Type B pancreatic cell (in vitro differentiated cells): Measurements from ENCODE around the gene DRGX. TPM values are rescaled to one million over a fixed set of nuclear protein-coding genes. Genes with fewer than 3 reads are reported as not detected.

ENCODE experiments used
- DNase-seq: peaks from one replicate; pipeline ENCODE4 v3.0.0; 2021; ENCODE audit warnings: mixed read lengths; ENCODE audit not compliant: unreplicated experiment; ENCODE audit errors: extremely low spot score
- H3K27ac Mint-ChIP-seq: 2 replicates; pipeline ENCODE4 v1.8.0; 2021; ENCODE audit warnings: mild to moderate bottlenecking, mixed read lengths
- H3K27me3 Mint-ChIP-seq: 2 replicates; pipeline ENCODE4 v1.8.0; 2021; ENCODE audit warnings: mixed read lengths
- H3K36me3 Mint-ChIP-seq: 2 replicates; pipeline ENCODE4 v1.8.0; 2021; ENCODE audit warnings: mixed read lengths
- H3K4me1 Mint-ChIP-seq: one replicate; pipeline ENCODE4 v1.8.0; 2021; ENCODE audit warnings: mixed read lengths; ENCODE audit not compliant: unreplicated experiment
- H3K4me3 Mint-ChIP-seq: 2 replicates; pipeline ENCODE4 v1.8.0; 2021; ENCODE audit warnings: mild to moderate bottlenecking, mixed read lengths
- H3K9me3 Mint-ChIP-seq: 2 replicates; pipeline ENCODE4 v1.8.0; 2021; ENCODE audit warnings: mixed read lengths
- total RNA-seq: library from RNA; stranded (reverse); gene quantifications from 2 replicates; pipeline ENCODE4 v1.2.1, GENCODE V29; 2021; ENCODE audit warnings: low replicate concordance
- TF ChIP-seq, protein P1 (sequence below): fragments of 200-600 bp; sonication (generic); conservative IDR thresholded peaks from 2 replicates; pipeline ENCODE4 v1.5.0; 2021; ENCODE audit warnings: antibody characterized with exemption, mild to moderate bottlenecking

Gene DRGX
- total RNA-seq, 1 donor from 2014 or later, result 0.22 TPM

DNA sequence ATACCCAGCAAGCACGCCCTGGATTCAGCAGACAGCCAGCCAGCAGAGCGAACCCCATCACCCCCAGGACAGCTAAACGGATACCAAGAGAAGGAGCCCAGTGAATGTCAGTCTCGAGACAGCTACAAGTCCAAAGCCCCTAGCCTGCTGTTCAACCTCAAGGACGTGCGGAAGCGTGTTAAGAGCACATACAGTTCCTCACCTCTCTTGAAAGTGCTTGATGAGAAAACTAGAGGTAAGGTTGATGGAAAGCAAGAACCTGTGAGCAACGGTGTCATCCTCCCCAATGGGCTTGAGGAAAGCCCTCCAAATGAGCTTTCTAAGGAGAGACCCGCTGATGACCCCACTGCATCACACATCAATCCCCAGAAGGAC, 72.0 kb downstream of the DRGX start:
- no peak for DNase-seq
- peaks cover 24% of the 10 kb centered on the region for H3K27me3 Mint-ChIP-seq

DNA sequence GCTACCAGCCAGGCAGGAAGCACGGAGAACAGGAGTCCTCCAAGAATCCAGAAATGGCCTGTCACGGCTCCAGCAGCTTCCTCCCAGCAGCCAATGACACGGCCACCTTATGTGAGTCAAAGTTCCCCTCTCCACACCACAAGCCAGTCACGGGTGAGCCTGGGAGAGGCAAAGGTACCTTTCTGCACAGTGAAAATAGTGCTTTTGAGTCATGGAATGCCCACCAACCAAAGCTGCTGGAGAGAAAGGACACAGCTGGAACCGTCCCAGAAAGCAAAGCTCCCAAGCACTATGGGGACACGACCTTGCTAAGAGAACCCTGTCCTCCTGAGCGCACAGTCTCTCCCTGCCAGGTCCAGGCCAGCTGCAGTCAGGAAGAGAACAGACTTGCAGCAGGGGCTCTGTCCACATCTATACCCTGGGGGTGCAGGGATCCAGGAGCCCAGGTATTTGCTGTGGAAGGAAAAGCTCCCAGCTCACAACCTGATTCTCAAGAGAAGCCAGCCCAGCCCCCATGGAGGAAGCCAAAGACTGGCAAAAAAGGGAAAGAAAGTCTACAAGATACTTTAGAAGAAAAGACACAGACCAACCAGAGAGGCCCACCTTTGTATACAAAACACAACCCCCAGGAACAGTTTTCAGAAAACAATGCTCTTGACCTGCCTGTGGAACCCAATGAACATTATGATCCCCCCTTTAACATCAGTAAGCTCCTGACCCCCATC, 72.6 kb downstream of the DRGX start:
- Mint-ChIP-seq H3K27ac (no peak overlapping the region), H3K36me3 (no peaks in the 10 kb centered on the region), H3K4me1 (no peaks in the 10 kb centered on the region), H3K27me3 (peaks cover 22% of the 10 kb centered on the region), H3K4me3 (no peak overlapping the region), H3K9me3 (no peaks in the 10 kb centered on the region)
- TF ChIP-seq, protein P1, sequence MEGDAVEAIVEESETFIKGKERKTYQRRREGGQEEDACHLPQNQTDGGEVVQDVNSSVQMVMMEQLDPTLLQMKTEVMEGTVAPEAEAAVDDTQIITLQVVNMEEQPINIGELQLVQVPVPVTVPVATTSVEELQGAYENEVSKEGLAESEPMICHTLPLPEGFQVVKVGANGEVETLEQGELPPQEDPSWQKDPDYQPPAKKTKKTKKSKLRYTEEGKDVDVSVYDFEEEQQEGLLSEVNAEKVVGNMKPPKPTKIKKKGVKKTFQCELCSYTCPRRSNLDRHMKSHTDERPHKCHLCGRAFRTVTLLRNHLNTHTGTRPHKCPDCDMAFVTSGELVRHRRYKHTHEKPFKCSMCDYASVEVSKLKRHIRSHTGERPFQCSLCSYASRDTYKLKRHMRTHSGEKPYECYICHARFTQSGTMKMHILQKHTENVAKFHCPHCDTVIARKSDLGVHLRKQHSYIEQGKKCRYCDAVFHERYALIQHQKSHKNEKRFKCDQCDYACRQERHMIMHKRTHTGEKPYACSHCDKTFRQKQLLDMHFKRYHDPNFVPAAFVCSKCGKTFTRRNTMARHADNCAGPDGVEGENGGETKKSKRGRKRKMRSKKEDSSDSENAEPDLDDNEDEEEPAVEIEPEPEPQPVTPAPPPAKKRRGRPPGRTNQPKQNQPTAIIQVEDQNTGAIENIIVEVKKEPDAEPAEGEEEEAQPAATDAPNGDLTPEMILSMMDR, result no peak
- no peak for DNase-seq

More for the DNA sequence above, 72.0 kb downstream of the DRGX start:
- H3K4me1 Mint-ChIP-seq, result no peaks in the 10 kb centered on the region
- H3K27ac Mint-ChIP-seq, result no peak overlapping the region
- H3K36me3 Mint-ChIP-seq, result no peaks in the 10 kb centered on the region
- TF ChIP-seq, protein P1, result no peak
- H3K4me3 Mint-ChIP-seq, result no peak overlapping the region
- no peaks in the 10 kb centered on the region for H3K9me3 Mint-ChIP-seq

DNA sequence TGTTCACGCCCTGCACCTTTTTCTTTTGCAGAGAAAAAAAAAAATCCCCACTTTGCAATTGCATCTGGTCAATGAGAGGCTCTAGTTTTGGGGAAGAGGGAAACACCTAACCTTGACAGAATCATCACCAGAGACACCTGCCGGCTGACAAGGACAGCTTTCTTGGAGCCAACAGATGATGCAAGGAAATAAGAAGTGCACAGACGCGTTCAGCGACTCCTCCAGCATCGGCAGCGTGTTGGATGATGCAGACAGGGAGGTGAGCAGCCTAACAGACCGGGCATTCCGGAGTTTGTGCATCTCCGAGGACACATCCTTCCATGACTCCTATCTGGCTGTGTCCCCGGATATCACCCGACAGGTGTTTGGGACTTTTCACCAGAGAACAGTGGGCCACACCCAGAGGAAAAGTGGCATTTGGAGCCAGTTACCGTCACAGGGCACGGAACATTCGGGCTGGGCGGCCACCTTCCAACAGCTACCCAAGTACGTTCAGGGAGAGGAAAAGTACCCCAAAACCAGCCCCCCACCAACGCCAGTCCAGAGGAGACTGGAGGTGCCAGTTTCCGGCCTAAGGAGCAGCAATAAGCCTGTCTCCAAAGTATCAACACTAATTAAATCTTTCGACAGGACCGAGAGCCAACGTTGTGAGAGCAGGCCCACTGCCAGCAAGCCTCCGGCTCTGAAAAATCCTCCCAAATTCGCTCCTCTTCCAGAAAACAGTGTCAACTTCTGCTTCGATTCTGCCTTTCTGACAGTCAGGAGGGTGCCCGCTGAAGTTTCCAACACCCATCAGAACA, 73.3 kb downstream of the DRGX start:
- Mint-ChIP-seq H3K27ac (no peak overlapping the region), H3K27me3 (peaks cover 22% of the 10 kb centered on the region), H3K36me3 (no peaks in the 10 kb centered on the region), H3K4me3 (no peak overlapping the region), H3K9me3 (no peaks in the 10 kb centered on the region), H3K4me1 (no peaks in the 10 kb centered on the region)
- TF ChIP-seq, protein P1, result no peak
- no peak for DNase-seq

DNA sequence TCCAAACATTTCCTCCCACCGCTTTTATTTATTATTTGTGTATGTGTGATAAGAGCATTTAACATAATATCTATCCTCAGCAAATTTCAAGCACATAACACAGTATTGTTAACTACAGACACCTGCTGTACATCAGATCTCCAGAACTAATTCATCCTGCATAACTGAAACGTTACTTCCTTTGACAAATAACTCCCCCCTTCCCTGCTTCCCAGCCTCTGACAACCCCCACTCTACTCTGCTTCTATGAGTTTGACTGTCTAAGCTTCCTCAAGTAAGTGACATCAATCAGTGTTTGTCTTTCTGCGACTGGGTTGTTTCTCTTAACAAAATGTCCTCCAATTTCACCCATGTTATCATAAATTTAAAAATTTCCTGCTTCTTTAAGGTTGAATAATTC, 74.9 kb downstream of the DRGX start:
- H3K4me1 Mint-ChIP-seq, result no peaks in the 10 kb centered on the region
- no peaks in the 10 kb centered on the region for H3K36me3 Mint-ChIP-seq
- no peak overlapping the region for H3K27ac Mint-ChIP-seq
- TF ChIP-seq, protein P1, result no peak
- H3K4me3 Mint-ChIP-seq, result no peak overlapping the region
- H3K9me3 Mint-ChIP-seq, result no peaks in the 10 kb centered on the region
- no peak for DNase-seq
- peaks cover 22% of the 10 kb centered on the region for H3K27me3 Mint-ChIP-seq

DNA sequence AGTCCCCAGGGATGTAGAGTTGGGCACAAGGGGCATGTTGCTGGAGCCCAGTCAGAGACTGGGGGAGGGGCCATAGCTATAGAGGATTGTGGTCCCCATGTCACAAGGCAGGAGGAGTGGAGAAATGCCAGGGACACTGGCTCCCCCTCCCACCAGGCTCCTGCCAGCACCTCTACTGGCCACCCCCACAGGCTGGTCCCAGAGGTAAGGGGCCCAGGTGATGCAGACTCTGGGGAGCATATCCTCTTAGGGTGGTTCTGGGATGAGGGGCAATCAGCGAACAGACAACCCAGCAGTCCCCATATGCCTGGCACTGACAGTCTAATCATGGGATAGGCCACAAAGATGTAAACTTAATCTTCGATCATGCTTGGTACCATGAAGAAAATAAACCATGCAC, 75.7 kb downstream of the DRGX start:
- no peak for DNase-seq
- TF ChIP-seq, protein P1, result no peak
- no peaks in the 10 kb centered on the region for H3K36me3 Mint-ChIP-seq
- H3K9me3 Mint-ChIP-seq, result no peaks in the 10 kb centered on the region
- peaks cover 22% of the 10 kb centered on the region for H3K27me3 Mint-ChIP-seq
- H3K27ac Mint-ChIP-seq, result no peak overlapping the region
- H3K4me1 Mint-ChIP-seq, result no peaks in the 10 kb centered on the region
- no peak overlapping the region for H3K4me3 Mint-ChIP-seq
